Endothelial cell of umbilical vein (primary cell): ENCODE data around the gene CHRNB1. TPM values are rescaled to one million over a fixed set of nuclear protein-coding genes. Genes with fewer than 3 reads are reported as not detected.
A peak's percentile ranks its signal among the peaks of the same experiment; 100 is the strongest.

Experiments
- BruUV-seq: library from RNA; stranded (reverse); fragments of 400-500 nt; replicated peaks from 2 replicates; lab custom pipeline; 2021; lab: Mats Ljungman, UMichigan
- CTCF ChIA-PET: fragments of 300-600, 350-600 bp; sonication (Branson Sonifier 250); formaldehyde crosslinking; loops from one replicate; lab custom pipeline; 2021; ENCODE audit warnings: antibody characterized with exemption, inconsistent platforms; lab: Charles Lee
- POLR2A ChIA-PET: fragments of 300-600, 350-600 bp; sonication (Branson Sonifier 250); formaldehyde crosslinking; loops from one replicate; lab custom pipeline; 2021; ENCODE audit warnings: antibody characterized with exemption, inconsistent platforms; lab: Charles Lee
- DNase-seq: peaks from one replicate; pipeline ENCODE4 v3.0.0-alpha.2; 2011; ENCODE audit warnings: low read depth, low spot score
- FAIRE-seq: peaks from 2 replicates; lab custom pipeline; 2011; peaks lifted over from hg19 to GRCh38; lab: Jason Lieb, UNC
- H2AFZ ChIP-seq: 2 replicates; pipeline ENCODE4 v1.6.0; 2012; ENCODE audit warnings: low read depth, low read length, control low read depth, inconsistent platforms
- H3K27ac ChIP-seq: 2 replicates; pipeline ENCODE4 v1.5.1; 2011; ENCODE audit warnings: low read depth, mild to moderate bottlenecking, control low read depth, low read length, moderate library complexity; ENCODE audit not compliant: insufficient read depth
- H3K27me3 ChIP-seq, 2 experiments: 2 replicates each; pipeline versions ENCODE4 v1.6.0 to v1.6.1; 2011; ENCODE audit warnings: low read length in 2 of 2, mixed read lengths in 1 of 2; ENCODE audit not compliant: control insufficient read depth in 2 of 2, insufficient read depth in 2 of 2
- H3K36me3 ChIP-seq, 2 experiments: 2 replicates in 1 of 2; 3 replicates in 1 of 2; pipeline ENCODE4 v1.5.1; 2011; ENCODE audit warnings: low read length in 2 of 2, mild to moderate bottlenecking in 1 of 2, moderate library complexity in 1 of 2; ENCODE audit not compliant: control insufficient read depth in 2 of 2, insufficient read depth in 2 of 2; ENCODE audit errors: extremely low read depth in 1 of 2
- H3K4me1 ChIP-seq: 3 replicates; pipeline ENCODE4 v1.5.1; 2011; ENCODE audit warnings: mild to moderate bottlenecking, low read length; ENCODE audit not compliant: control insufficient read depth, insufficient read depth; ENCODE audit errors: extremely low read depth
- H3K4me2 ChIP-seq: 2 replicates; pipeline ENCODE4 v1.6.1; 2011; ENCODE audit warnings: low read length, control low read depth, mixed read lengths; ENCODE audit not compliant: insufficient read depth
- H3K4me3 ChIP-seq, 3 experiments: fragments of 200-600 bp in 1 of 3; sonication (generic), shearing (Covaris generic) in 1 of 3; replicated peaks in 1 of 3; 2 replicates each; pipeline ENCODE4 v1.5.1; 2011 to 2016; ENCODE audit warnings: control low read depth in 3 of 3, low read length in 3 of 3, mild to moderate bottlenecking in 2 of 3, inconsistent platforms in 1 of 3, low read depth in 1 of 3, moderate library complexity in 1 of 3; ENCODE audit not compliant: insufficient read depth in 1 of 3
- H3K79me2 ChIP-seq: 2 replicates; pipeline ENCODE4 v1.6.0; 2012; ENCODE audit warnings: low read length, inconsistent platforms; ENCODE audit not compliant: control insufficient read depth, insufficient read depth
- H3K9ac ChIP-seq: replicated peaks from 2 replicates; pipeline ENCODE3; 2011; ENCODE audit warnings: low read length, control low read depth; ENCODE audit not compliant: insufficient read depth; ENCODE audit errors: extremely low read depth
- H3K9me1 ChIP-seq: replicated peaks from 3 replicates; pipeline ENCODE4 v1.6.0; 2011; ENCODE audit warnings: mild to moderate bottlenecking, low read length; ENCODE audit not compliant: control insufficient read depth, insufficient read depth; ENCODE audit errors: extremely low read depth
- H3K9me3 ChIP-seq: replicated peaks from 2 replicates; pipeline ENCODE4 v1.5.1; 2012; ENCODE audit warnings: low read length, inconsistent platforms; ENCODE audit not compliant: control insufficient read depth, insufficient read depth
- H4K20me1 ChIP-seq: replicated peaks from 2 replicates; pipeline ENCODE3; 2011; ENCODE audit warnings: mild to moderate bottlenecking, low read length; ENCODE audit not compliant: control insufficient read depth, insufficient read depth; ENCODE audit errors: extremely low read depth
- CTCF ChIP-seq, 2 donors: IDR thresholded peaks; 1 replicate in 1 of 2; 2 replicates in 1 of 2; pipeline ENCODE4 v1.5.1; 2011; ENCODE audit warnings: low read length in 2 of 2, mild to moderate bottlenecking in 2 of 2, moderate library complexity in 2 of 2, control low read depth in 1 of 2, inconsistent platforms in 1 of 2, low read depth in 1 of 2; ENCODE audit not compliant: insufficient read depth in 1 of 2; ENCODE audit errors: extremely low read depth in 1 of 2
- FOS ChIP-seq: IDR thresholded peaks from 2 replicates; pipeline ENCODE4 v1.6.1; 2011; ENCODE audit warnings: mild to moderate bottlenecking, low read length, moderate library complexity, borderline replicate concordance; ENCODE audit not compliant: insufficient read depth
- GATA2 ChIP-seq: IDR thresholded peaks from 2 replicates; pipeline ENCODE4 v1.7.0; 2011; ENCODE audit warnings: low read depth, mild to moderate bottlenecking, moderate library complexity, mixed read lengths, low read length; ENCODE audit not compliant: insufficient read length, insufficient read depth
- MYC ChIP-seq: IDR thresholded peaks from one replicate; pipeline ENCODE4 v1.6.1; 2011; ENCODE audit warnings: mild to moderate bottlenecking, low read depth, low read length
- POLR2A ChIP-seq: IDR thresholded peaks from 2 replicates; pipeline ENCODE4 v1.6.1; 2012; ENCODE audit warnings: low read depth, mild to moderate bottlenecking, control low read depth, low read length
- POLR2AphosphoS5 ChIP-seq: IDR thresholded peaks from 2 replicates; pipeline ENCODE4 v1.6.1; 2012; ENCODE audit warnings: low read depth, mild to moderate bottlenecking, control low read depth, low read length, moderate library complexity; ENCODE audit not compliant: insufficient read depth
- dilution Hi-C: fragments of 300-500 bp; cut with MboI; formaldehyde crosslinking; loops from one replicate; pipeline ENCODE4 v1.15.0; 2019; ENCODE audit warnings: low sequenced_read_pairs; ENCODE audit not compliant: extremely low pct_ligation_motif_present
- intact Hi-C: fragments of 100-400 bp; cut with micrococcal nuclease; formaldehyde crosslinking; loops from one replicate; pipeline ENCODE4 v1.10.0; 2022
- polyA plus RNA-seq, 4 experiments: library from polyadenylated mRNA; depleted of rRNA in 3 of 4; stranded (reverse) in 3 of 4; unstranded in 1 of 4; fragments of >200 nt; gene quantifications; 2 replicates each; pipeline versions ENCODE4 v1.2.1 to v1.2.3, GENCODE V29; 2011 to 2012; ENCODE audit warnings: missing spikeins in 1 of 4
- total RNA-seq: library from RNA; stranded (reverse); gene quantifications from 2 replicates; pipeline ENCODE4 v1.2.3, GENCODE V29; 2021

The CHRNB1 gene
- total and polyA plus RNA-seq, 2 donors (not counting 3 experiments of a cell fraction or from before 2014, with no cell fraction given) = 5.6 to 9.3 TPM

GRCh38 chr17:7486181-7486580, 41.3 kb downstream of the CHRNB1 start:
- H3K36me3 ChIP-seq = no peaks in the 10 kb centered on the region
- no peak overlapping the region for H2AFZ ChIP-seq
- dilution Hi-C loops = no loop called here
- ChIA-PET POLR2A (interaction anchor here (0.8 to 1.2 kb wide), 2 partner anchors 11 to 21 kb away, joined by 3 to 7 read pairs; no protein-coding TSS in a partner anchor), CTCF (interaction anchor here (0.7 to 2.1 kb wide), 8 partner anchors 10 to 130 kb away, joined by 3 to 10 read pairs (median 4); partner anchors contain the start of genes TMEM102 and TMEM95)
- no TSS peak for BruUV-seq
- peak overlapping the region; percentile 64 for H3K4me2 ChIP-seq
- H3K9me3 ChIP-seq = no peaks in the 10 kb centered on the region
- no peak overlapping the region for H3K27ac ChIP-seq
- H3K27me3 ChIP-seq = no peaks in the 10 kb centered on the region
- no peaks in the 10 kb centered on the region for H3K9me1 ChIP-seq
- peaks cover 4% of the 10 kb centered on the region for H4K20me1 ChIP-seq
- FAIRE-seq (peak; percentile 50), DNase-seq (peak; percentile 21)
- peaks cover 60% of the 10 kb centered on the region for H3K79me2 ChIP-seq
- H3K4me3 ChIP-seq = peak overlapping the region in 2 of 3 experiments; percentile 15 to 88
- TF ChIP-seq MYC = no peak
- no peak for TF ChIP-seq GATA2
- TF ChIP-seq CTCF (IDR thresholded peaks at IDR 0.05; ENCODE audit: extremely low read depth in 1 of 2, insufficient read depth in 1 of 2, low read depth in 1 of 2, low read length in 2 of 2) = no peak
- TF ChIP-seq FOS = no peak
- no peak for TF ChIP-seq POLR2A
- no peak for TF ChIP-seq POLR2AphosphoS5
- no peak overlapping the region for H3K9ac ChIP-seq
- intact Hi-C loops = loop anchor here (10.0 kb wide), 1 partner anchor 199 kb away; the partner anchor contains the start of genes TP53 and WRAP53
- H3K4me1 ChIP-seq = peaks cover 23% of the 10 kb centered on the region
